T-helper 17 cell (primary cell): ENCODE data around the gene GABRG3. TPM values are rescaled to one million over a fixed set of nuclear protein-coding genes. Genes with fewer than 3 reads are reported as not detected.

Experiments used
- ATAC-seq: fragments of 150-1000 bp; cut with Tn5 transposase; 2 replicates; pipeline ENCODE4 v1.10.0; 2021; ENCODE audit warnings: mild to moderate bottlenecking, moderate library complexity
- DNase-seq, 3 donors: peaks; one replicate each; pipeline versions ENCODE4 v3.0.0 to v3.0.0-alpha.2; 2020 to 2021
- H3K9me3 ChIP-seq: one replicate; pipeline ENCODE4 v1.7.0; 2013; ENCODE audit warnings: low read length, mild to moderate bottlenecking; ENCODE audit not compliant: control insufficient read depth, poor library complexity, severe bottlenecking
- H3K27ac Mint-ChIP-seq: one replicate; pipeline ENCODE4 v1.8.0; 2022; ENCODE audit warnings: mild to moderate bottlenecking, moderate library complexity, mixed read lengths
- H3K27me3 Mint-ChIP-seq: one replicate; pipeline ENCODE4 v1.8.0; 2022; ENCODE audit warnings: mixed read lengths
- H3K36me3 Mint-ChIP-seq: one replicate; pipeline ENCODE4 v1.8.0; 2022; ENCODE audit warnings: low read depth, mixed read lengths
- H3K4me1 Mint-ChIP-seq: one replicate; pipeline ENCODE4 v1.8.0; 2022; ENCODE audit warnings: mild to moderate bottlenecking, mixed read lengths
- H3K4me3 Mint-ChIP-seq: one replicate; pipeline ENCODE4 v1.8.0; 2022; ENCODE audit warnings: mild to moderate bottlenecking, moderate library complexity, mixed read lengths
- total RNA-seq, 4 donors: library from RNA in 2 of 4; stranded (reverse) in 2 of 4; gene quantifications; one replicate each; pipeline ENCODE4 v1.2.3 and lab custom pipeline; 2022 to 2026

The GABRG3 gene
- total RNA-seq, 2 donors from 2014 or later, result not detected

- DNase-seq, result no peak
- Mint-ChIP-seq H3K4me1 (no peaks in the 10 kb centered on the region), H3K27ac (no peak overlapping the region), H3K27me3 (no peaks in the 10 kb centered on the region), H3K4me3 (no peak overlapping the region), H3K36me3 (no peaks in the 10 kb centered on the region)
- no peak for ATAC-seq
- H3K9me3 ChIP-seq, result no peaks in the 10 kb centered on the region
Observed at GRCh38 chr15:27019687-27020086, 48.7 kb downstream of the GABRG3 start.

- H3K9me3 ChIP-seq, result no peaks in the 10 kb centered on the region
Observed at GRCh38 chr15:27025481-27025966, 54.5 kb downstream of the GABRG3 start.

GRCh38 chr15:27027229-27027628 is 56.2 kb downstream of the GABRG3 start:
- Mint-ChIP-seq H3K27ac (no peak overlapping the region), H3K4me3 (no peak overlapping the region)
- no peaks in the 10 kb centered on the region for H3K9me3 ChIP-seq

More at GRCh38 chr15:27025481-27025966, 54.5 kb downstream of the GABRG3 start:
- Mint-ChIP-seq H3K4me3 (no peak overlapping the region), H3K4me1 (no peaks in the 10 kb centered on the region), H3K27me3 (no peaks in the 10 kb centered on the region), H3K36me3 (no peaks in the 10 kb centered on the region), H3K27ac (no peak overlapping the region)
- ATAC-seq (no peak), DNase-seq (no peak)

GRCh38 chr15:27028858-27029477 is 58.0 kb downstream of the GABRG3 start:
- ATAC-seq (no peak), DNase-seq (no peak)
- Mint-ChIP-seq H3K4me3 (no peak overlapping the region), H3K27me3 (no peaks in the 10 kb centered on the region), H3K36me3 (no peaks in the 10 kb centered on the region), H3K4me1 (no peaks in the 10 kb centered on the region), H3K27ac (no peak overlapping the region)
- no peaks in the 10 kb centered on the region for H3K9me3 ChIP-seq

More at GRCh38 chr15:27027229-27027628, 56.2 kb downstream of the GABRG3 start:
- DNase-seq (no peak), ATAC-seq (no peak)
- H3K36me3 Mint-ChIP-seq, result no peaks in the 10 kb centered on the region
- no peaks in the 10 kb centered on the region for H3K27me3 Mint-ChIP-seq
- no peaks in the 10 kb centered on the region for H3K4me1 Mint-ChIP-seq

- DNase-seq (no peak), ATAC-seq (no peak)
- H3K27ac Mint-ChIP-seq, result no peak overlapping the region
- no peaks in the 10 kb centered on the region for H3K27me3 Mint-ChIP-seq
- H3K9me3 ChIP-seq, result no peaks in the 10 kb centered on the region
- H3K4me3 Mint-ChIP-seq, result no peak overlapping the region
- no peaks in the 10 kb centered on the region for H3K36me3 Mint-ChIP-seq
- no peaks in the 10 kb centered on the region for H3K4me1 Mint-ChIP-seq
Observed at GRCh38 chr15:27036210-27036609, 65.2 kb downstream of the GABRG3 start.

- no peak overlapping the region for H3K4me3 Mint-ChIP-seq
- no peaks in the 10 kb centered on the region for H3K9me3 ChIP-seq
- DNase-seq (no peak), ATAC-seq (no peak)
- H3K27ac Mint-ChIP-seq, result no peak overlapping the region
- no peaks in the 10 kb centered on the region for H3K36me3 Mint-ChIP-seq
- H3K4me1 Mint-ChIP-seq, result no peaks in the 10 kb centered on the region
- H3K27me3 Mint-ChIP-seq, result no peaks in the 10 kb centered on the region
Observed at GRCh38 chr15:27037501-27037900, 66.5 kb downstream of the GABRG3 start.

- no peak for DNase-seq
- no peak for ATAC-seq
- no peaks in the 10 kb centered on the region for H3K9me3 ChIP-seq
- Mint-ChIP-seq H3K27ac (no peak overlapping the region), H3K4me1 (no peaks in the 10 kb centered on the region), H3K27me3 (no peaks in the 10 kb centered on the region), H3K4me3 (no peak overlapping the region), H3K36me3 (no peaks in the 10 kb centered on the region)
Observed at GRCh38 chr15:27039152-27039551, 68.2 kb downstream of the GABRG3 start.

- no peaks in the 10 kb centered on the region for H3K36me3 Mint-ChIP-seq
- no peaks in the 10 kb centered on the region for H3K4me1 Mint-ChIP-seq
- ATAC-seq (no peak), DNase-seq (no peak)
- H3K9me3 ChIP-seq, result no peaks in the 10 kb centered on the region
- H3K4me3 Mint-ChIP-seq, result no peak overlapping the region
- no peak overlapping the region for H3K27ac Mint-ChIP-seq
- H3K27me3 Mint-ChIP-seq, result no peaks in the 10 kb centered on the region
Observed at GRCh38 chr15:27042230-27042629, 71.2 kb downstream of the GABRG3 start.

GRCh38 chr15:27042646-27043045 is 71.7 kb downstream of the GABRG3 start:
- DNase-seq (no peak), ATAC-seq (no peak)
- H3K9me3 ChIP-seq, result no peaks in the 10 kb centered on the region
- no peaks in the 10 kb centered on the region for H3K4me1 Mint-ChIP-seq
- H3K27me3 Mint-ChIP-seq, result no peaks in the 10 kb centered on the region
- H3K36me3 Mint-ChIP-seq, result no peaks in the 10 kb centered on the region
- H3K27ac Mint-ChIP-seq, result no peak overlapping the region
- H3K4me3 Mint-ChIP-seq, result no peak overlapping the region

GRCh38 chr15:27043770-27044169 is 72.8 kb downstream of the GABRG3 start:
- no peaks in the 10 kb centered on the region for H3K36me3 Mint-ChIP-seq
- no peaks in the 10 kb centered on the region for H3K27me3 Mint-ChIP-seq
- H3K4me3 Mint-ChIP-seq, result no peak overlapping the region
- no peak overlapping the region for H3K27ac Mint-ChIP-seq
- no peaks in the 10 kb centered on the region for H3K9me3 ChIP-seq
- no peak for DNase-seq
- H3K4me1 Mint-ChIP-seq, result no peaks in the 10 kb centered on the region
- ATAC-seq, result no peak

GRCh38 chr15:27045796-27046195 is 74.8 kb downstream of the GABRG3 start:
- H3K4me3 Mint-ChIP-seq, result no peak overlapping the region
- H3K27me3 Mint-ChIP-seq, result peaks cover 8% of the 10 kb centered on the region
- no peak overlapping the region for H3K27ac Mint-ChIP-seq
- H3K4me1 Mint-ChIP-seq, result no peaks in the 10 kb centered on the region
- ATAC-seq, result no peak
- no peaks in the 10 kb centered on the region for H3K36me3 Mint-ChIP-seq
- DNase-seq, result no peak
- no peaks in the 10 kb centered on the region for H3K9me3 ChIP-seq

- DNase-seq (no peak), ATAC-seq (no peak)
- Mint-ChIP-seq H3K4me1 (no peaks in the 10 kb centered on the region), H3K27me3 (peaks cover 8% of the 10 kb centered on the region), H3K27ac (no peak overlapping the region), H3K36me3 (no peaks in the 10 kb centered on the region), H3K4me3 (no peak overlapping the region)
- no peaks in the 10 kb centered on the region for H3K9me3 ChIP-seq
Observed at GRCh38 chr15:27046880-27047279, 75.9 kb downstream of the GABRG3 start.

GRCh38 chr15:27050163-27050562 is 79.2 kb downstream of the GABRG3 start:
- no peak overlapping the region for H3K27ac Mint-ChIP-seq
- H3K9me3 ChIP-seq, result no peaks in the 10 kb centered on the region
- ATAC-seq (no peak), DNase-seq (no peak)
- no peak overlapping the region for H3K4me3 Mint-ChIP-seq
- no peaks in the 10 kb centered on the region for H3K36me3 Mint-ChIP-seq
- peaks cover 8% of the 10 kb centered on the region for H3K27me3 Mint-ChIP-seq
- no peaks in the 10 kb centered on the region for H3K4me1 Mint-ChIP-seq

- no peaks in the 10 kb centered on the region for H3K9me3 ChIP-seq
- Mint-ChIP-seq H3K27ac (no peak overlapping the region), H3K27me3 (peaks cover 2% of the 10 kb centered on the region), H3K4me1 (no peaks in the 10 kb centered on the region), H3K4me3 (no peak overlapping the region), H3K36me3 (no peaks in the 10 kb centered on the region)
- no peak for ATAC-seq
- no peak for DNase-seq
Observed at GRCh38 chr15:27054426-27054825, 83.4 kb downstream of the GABRG3 start.
